CD4-positive, alpha-beta T cell (primary cell): Measurements from ENCODE around the gene CFAP299. TPM values are rescaled to one million over a fixed set of nuclear protein-coding genes. Genes with fewer than 3 reads are reported as not detected.

Source experiments
- ATAC-seq: fragments of 200-7000 bp; cut with Tn5 transposase; one replicate; pipeline ENCODE4 v1.10.0; 2022; ENCODE audit warnings: mild to moderate bottlenecking; ENCODE audit not compliant: poor library complexity
- CTCF ChIA-PET: fragments of 350-600 bp; sonication (Branson Sonifier 250); formaldehyde crosslinking; loops from one replicate; lab custom pipeline; 2021; ENCODE audit warnings: antibody characterized with exemption, inconsistent platforms; lab: Charles Lee
- POLR2A ChIA-PET: fragments of 350-600 bp; sonication (Branson Sonifier 250); formaldehyde crosslinking; loops from one replicate; lab custom pipeline; 2021; ENCODE audit warnings: antibody characterized with exemption, inconsistent platforms; lab: Charles Lee
- DNase-seq, 14 experiments: peaks; one replicate each; pipeline ENCODE4 v3.0.0-alpha.2; 2013 to 2020; ENCODE audit warnings: mixed read lengths in 2 of 14
- H3K27ac ChIP-seq, 2 donors: one replicate each; pipeline versions ENCODE4 v1.5.1 to v1.7.0; 2013; ENCODE audit warnings: low read length in 2 of 2, low read depth in 1 of 2, mild to moderate bottlenecking in 1 of 2
- H3K27me3 ChIP-seq, 2 experiments: 1 replicate in 1 of 2; 2 replicates in 1 of 2; pipeline versions ENCODE4 v1.6.1 to v1.7.0; 2013; ENCODE audit warnings: low read length in 2 of 2, control low read depth in 1 of 2, mild to moderate bottlenecking in 1 of 2, moderate library complexity in 1 of 2; ENCODE audit not compliant: insufficient read depth in 2 of 2, control insufficient read depth in 1 of 2
- H3K36me3 ChIP-seq: one replicate; pipeline ENCODE4 v1.6.1; 2013; ENCODE audit warnings: low read length, control low read depth; ENCODE audit not compliant: insufficient read depth
- H3K4me1 ChIP-seq: one replicate; pipeline ENCODE4 v1.6.1; 2013; ENCODE audit warnings: low read length, control low read depth; ENCODE audit not compliant: insufficient read depth
- H3K4me3 ChIP-seq: one replicate; pipeline ENCODE4 v1.5.1; 2013; ENCODE audit warnings: mild to moderate bottlenecking, low read length, moderate library complexity
- H3K9me3 ChIP-seq, 2 experiments: 1 replicate in 1 of 2; 2 replicates in 1 of 2; pipeline versions ENCODE4 v1.6.1 to v1.7.0; 2013; ENCODE audit warnings: low read length in 2 of 2, mild to moderate bottlenecking in 2 of 2, control low read depth in 1 of 2, moderate library complexity in 1 of 2; ENCODE audit not compliant: control insufficient read depth in 1 of 2, insufficient read depth in 1 of 2
- H3K27ac Mint-ChIP-seq: one replicate; pipeline ENCODE4 v1.8.0; 2020; ENCODE audit warnings: mixed read lengths
- H3K27me3 Mint-ChIP-seq: one replicate; pipeline ENCODE4 v1.8.0; 2021; ENCODE audit warnings: mixed read lengths
- H3K36me3 Mint-ChIP-seq: one replicate; pipeline ENCODE4 v1.8.0; 2021; ENCODE audit warnings: low read depth, mixed read lengths
- H3K4me1 Mint-ChIP-seq: one replicate; pipeline ENCODE4 v1.8.0; 2021; ENCODE audit warnings: low read depth, mixed read lengths
- H3K4me3 Mint-ChIP-seq: one replicate; pipeline ENCODE4 v1.8.0; 2020; ENCODE audit warnings: mild to moderate bottlenecking, mixed read lengths
- H3K9me3 Mint-ChIP-seq: one replicate; pipeline ENCODE4 v1.8.0; 2020; ENCODE audit warnings: mixed read lengths
- intact Hi-C, 2 experiments: fragments of 100-400 bp; cut with DNase I in 1 of 2; cut with micrococcal nuclease in 1 of 2; formaldehyde crosslinking; loops; one replicate each; pipeline versions ENCODE4 v1.15.1 to v1.9.0; 2023 to 2025; cut with DNase I, micrococcal nuclease
- total RNA-seq, 174 experiments: library from RNA in 2 of 174; stranded (reverse) in 2 of 174; gene quantifications; one replicate each; pipeline ENCODE4 v1.2.3 and lab custom pipeline; 2021 to 2026
- TF ChIP-seq, protein P1 (sequence below): fragments of 200-600 bp; IDR thresholded peaks from one replicate; pipeline ENCODE4 v1.8.0; 2022; ENCODE audit warnings: antibody characterized with exemption, mild to moderate bottlenecking

CFAP299 gene
- total RNA-seq, 2 experiments from 2014 or later, result not detected

GRCh38 chr4:80566203-80566872 lies 230.8 kb downstream of the CFAP299 start:
- ChIA-PET CTCF (interaction anchor here (1.3 kb wide), 1 partner anchor 13 kb away, joined by 3 read pairs; no protein-coding TSS in a partner anchor), POLR2A (no interaction called here)
- no peak overlapping the region for H3K4me3 Mint-ChIP-seq
- TF ChIP-seq, protein P1, sequence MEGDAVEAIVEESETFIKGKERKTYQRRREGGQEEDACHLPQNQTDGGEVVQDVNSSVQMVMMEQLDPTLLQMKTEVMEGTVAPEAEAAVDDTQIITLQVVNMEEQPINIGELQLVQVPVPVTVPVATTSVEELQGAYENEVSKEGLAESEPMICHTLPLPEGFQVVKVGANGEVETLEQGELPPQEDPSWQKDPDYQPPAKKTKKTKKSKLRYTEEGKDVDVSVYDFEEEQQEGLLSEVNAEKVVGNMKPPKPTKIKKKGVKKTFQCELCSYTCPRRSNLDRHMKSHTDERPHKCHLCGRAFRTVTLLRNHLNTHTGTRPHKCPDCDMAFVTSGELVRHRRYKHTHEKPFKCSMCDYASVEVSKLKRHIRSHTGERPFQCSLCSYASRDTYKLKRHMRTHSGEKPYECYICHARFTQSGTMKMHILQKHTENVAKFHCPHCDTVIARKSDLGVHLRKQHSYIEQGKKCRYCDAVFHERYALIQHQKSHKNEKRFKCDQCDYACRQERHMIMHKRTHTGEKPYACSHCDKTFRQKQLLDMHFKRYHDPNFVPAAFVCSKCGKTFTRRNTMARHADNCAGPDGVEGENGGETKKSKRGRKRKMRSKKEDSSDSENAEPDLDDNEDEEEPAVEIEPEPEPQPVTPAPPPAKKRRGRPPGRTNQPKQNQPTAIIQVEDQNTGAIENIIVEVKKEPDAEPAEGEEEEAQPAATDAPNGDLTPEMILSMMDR, result no peak
- no peaks in the 10 kb centered on the region for H3K36me3 ChIP-seq
- peaks cover 12% of the 10 kb centered on the region for H3K4me1 Mint-ChIP-seq
- no peak overlapping the region for H3K27ac Mint-ChIP-seq
- H3K4me1 ChIP-seq, result no peaks in the 10 kb centered on the region
- H3K9me3 Mint-ChIP-seq, result peaks cover 7% of the 10 kb centered on the region
- no peak overlapping the region for H3K27ac ChIP-seq
- no peaks in the 10 kb centered on the region for H3K36me3 Mint-ChIP-seq
- H3K4me3 ChIP-seq, result no peak overlapping the region
- intact Hi-C loops, result no loop called here
- no peaks in the 10 kb centered on the region for H3K27me3 ChIP-seq
- no peak for ATAC-seq
- DNase-seq, result no peak
- no peaks in the 10 kb centered on the region for H3K9me3 ChIP-seq
- no peaks in the 10 kb centered on the region for H3K27me3 Mint-ChIP-seq

DNA sequence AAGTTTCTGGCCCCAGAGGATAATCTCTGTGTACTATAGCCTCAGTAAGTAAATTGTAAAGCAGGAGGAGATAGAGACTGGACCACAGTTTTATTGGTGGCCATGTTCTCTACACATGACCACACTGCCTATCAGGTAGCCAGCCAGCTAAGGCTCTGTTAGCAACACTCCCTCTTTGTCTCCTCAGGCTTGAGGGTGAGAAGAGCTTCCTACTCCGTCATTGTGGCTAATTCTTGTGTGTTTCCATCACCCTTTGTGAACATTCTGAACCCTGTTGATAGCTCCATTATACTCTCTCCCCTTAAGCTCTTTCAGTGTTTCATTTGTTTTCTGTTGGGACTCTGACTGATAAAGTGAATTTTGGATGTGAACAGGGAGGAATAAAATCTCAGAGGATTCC lies 233.4 kb downstream of the CFAP299 start:
- H3K4me3 Mint-ChIP-seq, result no peak overlapping the region
- TF ChIP-seq, protein P1, result no peak
- Histone ChIP-seq H3K4me1 (no peaks in the 10 kb centered on the region), H3K4me3 (no peak overlapping the region), H3K27me3 (no peaks in the 10 kb centered on the region), H3K9me3 (no peaks in the 10 kb centered on the region), H3K27ac (no peak overlapping the region), H3K36me3 (no peaks in the 10 kb centered on the region)
- intact Hi-C loops, result no loop called here
- H3K36me3 Mint-ChIP-seq, result no peaks in the 10 kb centered on the region
- peaks cover 12% of the 10 kb centered on the region for H3K4me1 Mint-ChIP-seq
- H3K9me3 Mint-ChIP-seq, result peaks cover 6% of the 10 kb centered on the region
- ChIA-PET POLR2A (interaction anchor here (0.6 kb wide), 1 partner anchor 41 kb away, joined by 3 read pairs; no protein-coding TSS in a partner anchor), CTCF (no interaction called here)
- no peak for ATAC-seq
- H3K27ac Mint-ChIP-seq, result no peak overlapping the region
- no peaks in the 10 kb centered on the region for H3K27me3 Mint-ChIP-seq
- DNase-seq, result no peak

DNA sequence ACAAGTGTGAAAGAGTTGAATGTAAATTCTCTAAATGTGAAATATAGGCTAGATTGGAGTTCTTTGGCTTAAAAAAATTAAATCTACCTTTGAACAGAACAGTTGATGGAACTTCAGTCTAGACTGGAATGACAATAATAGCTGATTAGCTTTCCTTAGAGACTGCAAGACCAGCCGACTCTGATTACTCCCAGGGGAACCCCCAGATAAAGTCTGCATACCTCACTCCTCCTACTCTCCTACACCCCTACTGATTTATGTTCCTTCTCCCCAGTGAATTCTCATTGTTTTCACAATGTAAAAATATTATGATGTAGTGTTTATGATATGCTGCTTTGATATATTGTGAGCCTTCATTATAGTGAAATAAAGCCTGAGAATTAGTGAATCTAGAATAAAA lies 241.3 kb downstream of the CFAP299 start:
- Histone ChIP-seq H3K27ac (no peak overlapping the region), H3K4me3 (no peak overlapping the region), H3K36me3 (no peaks in the 10 kb centered on the region), H3K9me3 (no peaks in the 10 kb centered on the region), H3K4me1 (no peaks in the 10 kb centered on the region), H3K27me3 (no peaks in the 10 kb centered on the region)
- H3K27ac Mint-ChIP-seq, result no peak overlapping the region
- ChIA-PET POLR2A (no interaction called here), CTCF (no interaction called here)
- no peak for DNase-seq
- intact Hi-C loops, result no loop called here
- H3K36me3 Mint-ChIP-seq, result no peaks in the 10 kb centered on the region
- H3K9me3 Mint-ChIP-seq, result peaks cover 6% of the 10 kb centered on the region
- TF ChIP-seq, protein P1, result no peak
- H3K4me1 Mint-ChIP-seq, result peaks cover 17% of the 10 kb centered on the region
- H3K4me3 Mint-ChIP-seq, result no peak overlapping the region
- no peak for ATAC-seq
- no peaks in the 10 kb centered on the region for H3K27me3 Mint-ChIP-seq
